Measurements from ENCODE around the gene NDUFS1. TPM values are rescaled to one million over a fixed set of nuclear protein-coding genes. Genes with fewer than 3 reads are reported as not detected.

The NDUFS1 gene
- total and polyA plus RNA-seq, 9 of the 15 experiments (the other 6 are each of a cell fraction or from before 2014, with no cell fraction given): 75.0 to 130 (median 91.5) TPM

GRCh38 chr2:206145665-206146064, 13.6 kb downstream of the NDUFS1 start:
- Histone ChIP-seq H3K9me3 (replicated peaks; ENCODE audit: control insufficient read depth, insufficient read depth, low read depth, low read length) (no peaks in the 10 kb centered on the region), H3K9me1 (ENCODE audit: control insufficient read depth, insufficient read depth, low read length) (no peaks in the 10 kb centered on the region), H3K4me2 (ENCODE audit: insufficient read depth, low read length) (no peak overlapping the region), H3K4me1 (replicated peaks in 1 of 2; ENCODE audit: control insufficient read depth in 2 of 2, insufficient read depth in 2 of 2, low read length in 2 of 2) (no peaks in the 10 kb centered on the region), H3K79me2 (ENCODE audit: control insufficient read depth, insufficient read depth, low read length) (no peaks in the 10 kb centered on the region; the same call in 2 of the 3 replicates), H3K36me3 (ENCODE audit: control insufficient read depth, insufficient read depth, low read length) (peaks cover 87% of the 10 kb centered on the region), H2AFZ (ENCODE audit: low read depth, low read length) (no peak overlapping the region), H4K20me1 (replicated peaks; ENCODE audit: control insufficient read depth, insufficient read depth, low read length) (no peaks in the 10 kb centered on the region), H3K27ac (ENCODE audit: extremely low read depth, low read depth, low read length) (no peak overlapping the region), H3K27me3 (ENCODE audit: control insufficient read depth in 2 of 2, insufficient read depth in 2 of 2, low read length in 2 of 2) (no peaks in the 10 kb centered on the region), H3K9ac (ENCODE audit: insufficient read depth in 1 of 2, low read depth in 2 of 2, low read length in 2 of 2) (no peak overlapping the region), H3K4me3 (no peak overlapping the region)
- ChIA-PET POLR2A (no interaction called here), CTCF (ENCODE audit: low intra/inter-chr PET ratio) (no interaction called here)
- FAIRE-seq: no peak
- TF ChIP-seq JUNB (CRISPR knock-in tag; conservative IDR thresholded peaks at IDR 0.05) (no peak), ZNF695 (CRISPR knock-in tag; IDR thresholded peaks at IDR 0.05) (no peak), SMAD1 (IDR thresholded peaks at IDR 0.05; ENCODE audit: low read depth, low read length, partially characterized antibody) (no peak), THRB (CRISPR knock-in tag; conservative IDR thresholded peaks at IDR 0.05) (no peak), ARHGAP35 (IDR thresholded peaks at IDR 0.05; ENCODE audit: partially characterized antibody) (no peak), ZNF79 (CRISPR knock-in tag; IDR thresholded peaks at IDR 0.05; ENCODE audit: low read depth) (no peak)
- BruUV-seq (replicated peaks): no TSS peak
- 97% methylated on average over 3 of the region's 5 CpGs for WGBS (ENCODE audit: insufficient coverage, low coverage, missing lambda C conversion rate)
- no peak for ATAC-seq
- in situ Hi-C loops (cut with MboI): no loop called here
- DNase-seq (ENCODE audit: extremely low read depth in 1 of 4, low spot score in 3 of 4): no peak
- intact Hi-C loops (cut with micrococcal nuclease): no loop called here

All from K562 (cell line).